Activated CD4-positive, alpha-beta T cell treated with anti-CD3 and anti-CD28 coated beads for 24 hours (primary cell): ENCODE results near the gene NBR1.
"Not testable (repeated sequence)": the region's sequence is repeated elsewhere in the genome, so short reads cannot be mapped to it uniquely, and the experiment has no call there.

Experiments used
- DNase-seq, 2 donors: peaks; one replicate each; pipeline ENCODE4 v3.0.0-alpha.2; 2020; ENCODE audit warnings: low read depth in 2 of 2

The NBR1 gene, protein sequence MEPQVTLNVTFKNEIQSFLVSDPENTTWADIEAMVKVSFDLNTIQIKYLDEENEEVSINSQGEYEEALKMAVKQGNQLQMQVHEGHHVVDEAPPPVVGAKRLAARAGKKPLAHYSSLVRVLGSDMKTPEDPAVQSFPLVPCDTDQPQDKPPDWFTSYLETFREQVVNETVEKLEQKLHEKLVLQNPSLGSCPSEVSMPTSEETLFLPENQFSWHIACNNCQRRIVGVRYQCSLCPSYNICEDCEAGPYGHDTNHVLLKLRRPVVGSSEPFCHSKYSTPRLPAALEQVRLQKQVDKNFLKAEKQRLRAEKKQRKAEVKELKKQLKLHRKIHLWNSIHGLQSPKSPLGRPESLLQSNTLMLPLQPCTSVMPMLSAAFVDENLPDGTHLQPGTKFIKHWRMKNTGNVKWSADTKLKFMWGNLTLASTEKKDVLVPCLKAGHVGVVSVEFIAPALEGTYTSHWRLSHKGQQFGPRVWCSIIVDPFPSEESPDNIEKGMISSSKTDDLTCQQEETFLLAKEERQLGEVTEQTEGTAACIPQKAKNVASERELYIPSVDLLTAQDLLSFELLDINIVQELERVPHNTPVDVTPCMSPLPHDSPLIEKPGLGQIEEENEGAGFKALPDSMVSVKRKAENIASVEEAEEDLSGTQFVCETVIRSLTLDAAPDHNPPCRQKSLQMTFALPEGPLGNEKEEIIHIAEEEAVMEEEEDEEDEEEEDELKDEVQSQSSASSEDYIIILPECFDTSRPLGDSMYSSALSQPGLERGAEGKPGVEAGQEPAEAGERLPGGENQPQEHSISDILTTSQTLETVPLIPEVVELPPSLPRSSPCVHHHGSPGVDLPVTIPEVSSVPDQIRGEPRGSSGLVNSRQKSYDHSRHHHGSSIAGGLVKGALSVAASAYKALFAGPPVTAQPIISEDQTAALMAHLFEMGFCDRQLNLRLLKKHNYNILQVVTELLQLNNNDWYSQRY

DNA sequence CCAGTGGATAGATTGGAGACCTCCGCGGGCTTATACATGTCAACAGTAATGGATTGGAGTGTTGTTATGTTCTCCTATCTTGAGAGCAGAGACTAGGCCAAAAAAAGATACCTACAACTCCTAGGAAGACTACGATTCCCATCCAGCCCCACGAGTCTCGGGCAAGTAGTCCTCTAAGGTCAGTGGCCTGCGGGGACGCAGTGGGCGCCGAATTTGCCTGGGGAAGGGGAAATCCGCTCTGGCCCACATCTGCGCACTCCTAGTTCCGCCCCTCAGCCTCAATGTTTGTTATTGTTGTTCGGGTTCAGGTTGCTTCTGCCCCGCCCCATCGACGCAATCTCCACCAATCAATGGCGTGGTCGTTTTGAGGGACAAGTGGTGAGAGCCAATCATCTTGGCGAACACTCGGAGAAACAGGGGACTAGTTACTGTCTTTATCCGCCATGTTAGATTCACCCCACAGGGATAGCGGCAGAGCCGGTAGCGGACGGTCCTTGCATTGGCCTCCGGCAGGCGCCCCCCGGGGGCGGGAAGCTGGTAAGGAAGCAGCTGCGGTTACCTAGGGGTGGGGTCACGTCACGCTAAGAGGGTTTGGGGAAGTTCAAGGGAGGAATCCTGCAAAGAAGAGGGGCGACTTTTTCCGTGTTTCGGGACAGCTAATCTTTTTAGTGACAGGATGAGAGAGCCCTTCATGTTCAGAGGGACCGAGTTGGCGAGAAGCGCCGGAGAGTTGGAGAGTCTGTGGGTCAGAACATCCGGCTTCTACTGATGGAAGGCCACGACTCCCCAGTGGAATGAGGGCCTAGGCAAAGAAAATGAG is at the start of gene NBR1:
TSS of gene NBR1 (plus strand) at position 449 of the 820 bp plus-strand sequence. CDS start 4,586 bp downstream, outside the sequence.
- peak; percentile 88 to 92 for DNase-seq

DNA sequence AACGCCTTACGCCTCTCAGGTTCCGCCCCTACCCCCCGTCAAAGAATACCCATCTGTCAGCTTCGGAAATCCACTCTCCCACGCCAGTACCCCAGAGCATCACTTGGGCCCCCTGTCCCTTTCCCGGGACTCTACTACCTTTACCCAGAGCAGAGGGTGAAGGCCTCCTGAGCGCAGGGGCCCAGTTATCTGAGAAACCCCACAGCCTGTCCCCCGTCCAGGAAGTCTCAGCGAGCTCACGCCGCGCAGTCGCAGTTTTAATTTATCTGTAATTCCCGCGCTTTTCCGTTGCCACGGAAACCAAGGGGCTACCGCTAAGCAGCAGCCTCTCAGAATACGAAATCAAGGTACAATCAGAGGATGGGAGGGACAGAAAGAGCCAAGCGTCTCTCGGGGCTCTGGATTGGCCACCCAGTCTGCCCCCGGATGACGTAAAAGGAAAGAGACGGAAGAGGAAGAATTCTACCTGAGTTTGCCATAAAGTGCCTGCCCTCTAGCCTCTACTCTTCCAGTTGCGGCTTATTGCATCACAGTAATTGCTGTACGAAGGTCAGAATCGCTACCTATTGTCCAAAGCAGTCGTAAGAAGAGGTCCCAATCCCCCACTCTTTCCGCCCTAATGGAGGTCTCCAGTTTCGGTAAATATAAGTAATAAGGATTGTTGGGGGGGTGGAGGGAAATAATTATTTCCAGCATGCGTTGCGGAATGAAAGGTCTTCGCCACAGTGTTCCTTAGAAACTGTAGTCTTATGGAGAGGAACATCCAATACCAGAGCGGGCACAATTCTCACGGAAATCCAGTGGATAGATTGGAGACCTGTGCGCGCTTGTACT is 45.7 kb upstream of the NBR1 start, which contains the start of gene BRCA1:
TSS of gene BRCA1 (minus strand) at position 232 of the 834 bp plus-strand sequence. CDS start 1,268 bp downstream, outside the sequence.
- peak; percentile 87 to 92 for DNase-seq

DNA sequence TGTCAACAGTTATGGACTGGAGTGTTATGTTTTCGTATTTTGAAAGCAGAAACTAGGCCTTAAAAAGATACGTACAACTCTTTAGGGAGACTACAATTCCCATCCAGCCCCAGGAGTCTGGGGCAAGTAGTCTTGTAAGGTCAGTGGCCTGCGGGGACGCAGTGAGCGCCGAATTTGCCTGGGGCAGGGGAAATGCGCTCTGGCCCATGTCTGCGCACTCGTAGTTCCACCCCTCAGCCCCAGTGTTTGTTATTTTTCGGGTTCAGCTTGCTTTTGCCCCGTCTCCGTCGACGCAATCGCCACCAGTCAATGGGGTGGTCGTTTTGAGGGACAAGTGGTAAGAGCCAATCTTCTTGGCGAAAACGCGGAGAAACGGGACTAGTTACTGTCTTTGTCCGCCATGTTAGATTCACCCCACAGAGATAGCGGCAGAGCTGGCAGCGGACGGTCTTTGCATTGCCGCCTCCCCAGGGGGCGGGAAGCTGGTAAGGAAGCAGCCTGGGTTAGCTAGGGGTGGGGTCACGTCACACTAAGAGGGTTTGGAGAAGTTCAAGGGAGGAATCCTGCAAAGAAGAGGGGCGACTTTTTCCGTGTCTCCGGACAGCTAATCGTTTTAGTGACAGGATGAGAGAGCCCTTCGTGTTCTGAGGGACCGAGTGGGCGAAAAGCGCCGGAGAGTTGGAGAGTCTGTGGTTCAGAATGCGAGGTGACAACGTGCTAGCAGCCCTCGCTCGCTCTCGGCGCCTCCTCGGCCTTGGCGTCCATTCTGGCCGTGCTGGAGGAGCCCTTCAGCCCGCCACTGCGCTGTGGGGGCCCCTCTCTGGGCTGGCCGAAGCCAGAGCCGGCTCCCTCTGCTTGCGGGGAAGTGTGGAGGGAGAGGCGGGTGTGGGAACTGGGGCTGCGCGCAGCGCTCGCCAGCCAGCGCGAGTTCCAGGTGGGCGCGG is 44.8 kb upstream of the NBR1 start:
- peak in 1 of 2 donors; percentile 7 for DNase-seq

DNA sequence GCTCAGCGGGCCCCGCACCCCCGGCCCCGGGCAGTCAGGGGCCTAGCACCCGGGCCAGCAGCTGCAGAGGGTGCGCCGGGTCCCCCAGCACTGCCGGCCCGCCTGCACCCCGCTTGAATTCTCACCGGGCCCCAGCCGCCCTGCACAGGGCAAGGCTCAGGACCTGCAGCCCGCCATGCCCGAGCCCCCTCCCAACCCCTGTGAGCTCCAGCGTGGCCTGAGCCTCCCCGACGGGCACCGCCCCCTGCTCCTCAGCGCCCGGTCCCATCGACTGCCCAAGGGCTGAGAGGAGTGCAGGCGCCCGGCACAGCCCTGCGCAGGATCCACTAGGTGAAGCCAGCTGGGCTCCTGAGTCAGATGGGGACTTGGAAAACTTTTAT is 44.1 kb upstream of the NBR1 start:
- no peak for DNase-seq

DNA sequence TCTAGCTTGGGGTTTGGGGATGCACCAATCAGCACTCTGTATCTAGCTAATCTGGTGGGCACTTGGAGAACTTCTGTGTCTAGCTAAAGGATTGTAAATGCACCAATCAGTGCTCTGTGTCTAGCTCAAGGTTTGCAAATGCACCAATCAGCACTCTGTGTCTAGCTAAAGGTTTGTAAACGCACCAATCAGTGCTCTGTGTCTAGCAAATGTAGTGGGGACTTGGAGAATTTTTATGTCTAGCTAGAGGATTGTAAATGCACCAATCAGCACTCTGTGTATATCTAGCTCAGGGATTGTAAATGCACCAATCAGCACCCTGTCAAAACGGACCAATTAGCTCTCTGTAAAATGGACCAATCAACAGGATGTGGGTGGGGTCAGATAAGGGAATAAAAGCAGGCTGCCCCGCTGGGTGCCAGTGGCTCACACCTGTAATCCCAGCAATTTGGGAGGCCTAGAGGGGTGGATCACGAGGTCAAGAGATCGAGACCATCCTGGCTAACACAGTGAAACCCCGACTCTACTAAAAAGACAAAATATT is 43.6 kb upstream of the NBR1 start:
- DNase-seq: not testable (repeated sequence)

DNA sequence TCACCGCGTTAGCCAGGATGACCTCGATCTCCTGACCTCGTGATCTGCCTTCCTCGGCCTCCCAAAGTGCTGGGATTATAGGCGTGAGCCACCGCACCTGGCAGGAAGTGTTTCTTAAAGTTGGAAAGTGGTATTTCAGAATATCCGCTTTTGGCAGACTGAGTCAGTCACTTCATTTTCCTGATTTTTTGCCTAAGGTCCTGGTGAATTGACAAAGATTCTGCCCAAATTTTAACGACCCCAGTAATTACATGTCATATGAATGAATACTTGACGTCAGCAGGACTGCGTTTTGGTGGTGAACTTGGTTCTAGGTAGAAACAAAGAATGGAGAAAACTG is 41.4 kb upstream of the NBR1 start:
- DNase-seq: no peak

DNA sequence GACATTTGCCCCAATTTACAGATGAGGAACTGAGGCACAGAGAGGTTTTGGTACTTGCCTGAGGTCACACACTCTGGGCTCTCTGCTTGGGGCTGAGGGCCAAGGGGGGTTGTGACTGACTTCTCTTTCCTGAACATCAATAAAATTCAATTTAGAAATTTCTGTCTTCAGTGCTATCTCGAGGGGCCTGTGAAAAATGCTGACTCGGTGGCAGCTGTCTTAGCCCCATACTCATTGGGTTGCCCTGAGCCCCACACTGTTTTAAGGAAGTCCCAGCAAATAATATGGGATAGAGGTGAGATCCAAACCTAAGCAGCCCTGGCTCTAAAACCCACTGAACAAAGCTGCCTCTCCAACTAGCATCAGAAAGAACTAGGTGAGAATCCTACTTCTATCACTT is 38.9 kb upstream of the NBR1 start:
- no peak for DNase-seq

DNA sequence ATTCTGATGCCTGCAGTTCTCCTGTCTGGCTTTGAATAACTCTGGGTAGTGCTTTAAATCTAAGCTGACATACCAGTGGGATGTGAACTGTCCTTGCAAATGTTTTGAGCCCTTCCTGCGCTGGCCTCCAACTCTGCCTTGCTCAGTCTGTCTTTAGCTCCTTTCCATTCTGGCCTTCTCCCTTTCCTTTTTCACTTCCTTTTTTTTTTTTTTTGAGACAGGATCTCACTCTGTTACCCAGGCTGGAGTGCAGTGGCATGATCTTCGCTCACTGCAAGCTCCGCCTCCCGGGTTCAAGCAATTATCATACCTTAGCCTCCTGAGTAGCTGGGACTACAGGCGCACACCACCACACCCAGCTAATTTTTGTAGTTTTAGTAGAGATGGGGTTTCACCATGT is 37.6 kb upstream of the NBR1 start:
- not testable (repeated sequence) for DNase-seq

DNA sequence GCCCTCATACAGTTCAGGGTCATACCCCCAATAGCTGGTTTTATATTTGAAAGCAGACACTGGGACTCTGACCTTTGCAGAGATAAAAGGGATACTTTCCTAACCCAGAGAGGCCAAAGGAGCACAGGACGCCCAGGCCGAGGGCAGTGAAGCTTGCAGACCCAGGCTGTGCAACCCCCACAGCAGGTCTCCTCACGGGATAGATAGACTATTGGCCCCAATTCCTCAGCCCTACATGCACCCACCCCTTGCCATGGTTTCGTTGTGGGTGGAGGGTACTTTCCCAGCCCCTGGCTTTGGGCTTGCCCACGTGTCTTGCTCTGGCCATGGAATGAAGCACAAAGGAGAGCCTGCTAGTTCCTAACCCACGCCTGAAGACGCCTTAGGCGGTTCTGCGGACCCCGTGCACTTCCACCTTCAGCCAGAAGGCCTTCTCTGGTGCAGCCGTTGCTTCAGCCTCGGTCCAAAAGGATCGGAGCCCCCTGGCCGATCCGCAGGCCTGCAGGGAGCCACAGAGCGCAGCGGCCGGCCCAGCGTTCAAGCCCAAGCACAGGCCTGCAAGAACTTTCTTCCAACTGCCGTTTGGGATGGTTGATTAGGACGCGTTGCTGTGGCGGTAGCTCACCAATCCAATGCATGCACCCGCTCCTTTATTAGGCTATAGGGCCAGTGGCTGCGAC is 36.1 kb upstream of the NBR1 start:
- no peak for DNase-seq

DNA sequence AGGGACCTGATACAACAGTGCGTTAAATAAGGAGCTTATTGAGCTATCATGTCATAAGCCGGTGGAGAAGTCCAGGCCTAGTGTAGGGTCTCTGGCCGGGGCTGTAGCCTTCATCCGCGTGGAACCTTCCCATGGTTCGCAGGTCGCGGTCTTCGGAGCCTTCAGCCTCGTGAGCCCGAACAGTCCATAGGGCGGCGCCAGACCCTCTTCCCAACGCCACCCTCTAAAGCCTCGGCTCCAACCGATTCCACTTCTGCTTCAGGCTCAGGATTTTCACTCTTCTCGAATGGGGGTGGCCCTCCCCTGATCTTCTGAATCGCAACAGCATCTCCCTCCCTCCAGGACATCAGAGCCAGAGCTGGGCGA is 35.6 kb upstream of the NBR1 start:
- DNase-seq: no peak

DNA sequence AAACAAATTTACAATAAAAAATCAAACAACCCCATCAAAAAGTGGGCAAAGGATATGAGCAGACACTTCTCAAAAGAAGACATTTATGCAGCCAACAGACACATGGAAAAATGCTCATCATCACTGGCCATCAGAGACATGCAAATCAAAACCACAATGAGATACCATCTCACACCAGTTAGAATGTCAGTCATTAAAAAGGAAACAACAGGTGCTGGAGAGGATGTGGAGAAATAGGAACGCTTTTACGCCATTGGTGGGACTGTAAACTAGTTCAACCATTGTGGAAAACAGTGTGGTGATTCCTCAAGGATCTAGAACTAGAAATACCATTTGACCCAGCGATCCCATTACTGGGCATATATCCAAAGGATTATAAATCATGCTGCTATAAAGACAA is 34.4 kb upstream of the NBR1 start:
- DNase-seq: not testable (repeated sequence)

DNA sequence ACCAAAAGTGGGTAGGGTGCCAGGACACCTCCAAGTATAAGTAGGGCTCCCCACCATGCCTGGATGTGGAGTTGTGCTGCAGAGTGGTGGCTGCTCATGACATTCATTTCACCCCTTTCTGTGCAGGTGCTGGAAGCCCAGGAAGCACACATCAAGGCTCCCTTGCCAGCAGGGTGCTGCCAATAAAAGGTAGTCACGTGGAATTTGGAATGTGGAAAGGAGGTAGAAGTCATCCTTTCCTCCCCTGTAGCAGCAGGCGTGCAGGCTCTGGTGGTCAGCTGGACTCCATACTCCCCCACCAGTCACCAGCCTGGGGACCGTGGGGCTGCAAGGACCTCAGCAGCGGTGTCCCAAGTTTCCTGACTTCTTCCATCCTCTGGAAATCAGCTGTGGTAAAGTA is 32.5 kb upstream of the NBR1 start:
- not testable (repeated sequence) for DNase-seq

DNA sequence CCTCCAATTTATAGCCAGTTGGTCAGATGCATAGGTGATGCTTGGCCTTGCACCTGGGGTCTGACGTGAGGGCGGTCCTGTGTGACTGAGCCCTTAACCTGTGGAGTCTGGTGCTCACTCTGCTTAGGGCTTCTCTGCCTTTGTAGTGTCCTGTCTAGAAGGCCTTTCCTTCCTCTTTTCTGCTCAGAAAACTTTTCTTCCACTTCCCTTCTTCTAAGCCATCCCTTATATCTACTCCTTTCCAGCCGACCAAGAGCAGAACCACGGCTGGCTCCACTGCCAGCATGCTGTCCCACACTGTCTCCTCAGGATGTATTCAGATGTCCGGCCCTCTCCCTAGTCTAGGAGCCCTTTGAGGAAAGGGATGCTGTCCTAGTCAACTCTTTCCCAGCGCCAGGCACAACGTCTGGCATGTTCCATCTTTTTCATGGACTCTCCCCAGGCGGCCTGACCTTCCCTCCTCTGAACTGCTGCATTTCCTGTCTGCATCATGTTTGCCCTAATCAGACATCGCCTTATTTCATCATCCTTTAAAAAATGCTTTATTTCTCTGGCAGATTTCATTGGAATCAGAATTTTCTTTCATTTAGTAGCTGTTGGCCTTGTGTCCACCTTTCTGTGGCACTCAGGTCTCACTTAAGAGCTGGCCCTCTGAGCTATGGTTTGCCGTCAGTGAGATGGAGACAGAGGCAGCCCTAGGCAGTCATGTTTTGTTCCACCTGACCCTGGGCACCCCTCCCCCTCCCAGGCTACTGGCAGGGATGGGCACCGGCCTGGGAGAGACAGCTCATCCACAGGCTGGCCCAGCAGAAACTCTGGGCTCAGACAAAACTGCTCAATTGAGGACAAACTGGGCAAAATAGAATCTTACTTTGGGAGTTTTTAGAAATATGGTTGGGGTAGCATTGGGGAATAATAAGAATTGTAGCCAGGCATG is 30.4 kb upstream of the NBR1 start:
- DNase-seq: no peak

DNA sequence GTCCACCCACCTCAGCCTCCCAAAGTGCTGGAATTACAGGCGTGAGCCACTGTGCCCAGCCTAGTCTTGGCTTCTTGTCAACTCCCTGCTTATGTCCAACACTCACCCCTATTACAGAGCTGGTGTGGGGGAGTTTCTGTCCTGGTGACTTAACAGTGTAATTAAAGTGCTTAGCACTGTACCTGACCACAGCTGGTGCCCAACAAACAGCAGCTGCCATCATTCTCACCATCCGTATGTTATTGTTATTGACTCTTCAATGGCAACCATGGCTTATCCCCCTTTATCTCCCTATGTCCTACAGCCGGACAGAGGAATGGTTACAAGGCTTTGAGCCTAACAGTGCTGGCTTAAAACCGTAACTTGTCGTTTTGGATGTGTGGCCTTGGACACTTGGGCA is 28.9 kb upstream of the NBR1 start:
- no peak for DNase-seq

DNA sequence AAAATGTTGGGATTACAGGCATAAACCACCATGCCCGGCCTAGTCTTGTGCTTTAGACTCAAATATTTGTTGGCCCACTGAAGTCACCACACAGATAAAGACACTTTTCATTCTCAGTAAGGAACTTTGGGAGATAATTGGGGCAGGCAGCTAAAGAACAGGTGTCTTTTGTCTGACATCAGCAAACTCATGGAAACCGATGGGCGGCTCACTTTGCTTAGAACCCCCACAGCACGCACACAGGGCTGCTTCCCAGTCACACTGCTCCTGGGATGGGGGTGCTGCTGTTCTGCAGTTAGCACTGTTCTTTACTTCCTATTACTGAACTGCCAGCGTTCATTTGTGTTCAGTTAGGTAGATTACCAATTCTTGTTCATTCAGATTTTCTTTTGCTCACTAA is 27.8 kb upstream of the NBR1 start:
- no peak for DNase-seq

DNA sequence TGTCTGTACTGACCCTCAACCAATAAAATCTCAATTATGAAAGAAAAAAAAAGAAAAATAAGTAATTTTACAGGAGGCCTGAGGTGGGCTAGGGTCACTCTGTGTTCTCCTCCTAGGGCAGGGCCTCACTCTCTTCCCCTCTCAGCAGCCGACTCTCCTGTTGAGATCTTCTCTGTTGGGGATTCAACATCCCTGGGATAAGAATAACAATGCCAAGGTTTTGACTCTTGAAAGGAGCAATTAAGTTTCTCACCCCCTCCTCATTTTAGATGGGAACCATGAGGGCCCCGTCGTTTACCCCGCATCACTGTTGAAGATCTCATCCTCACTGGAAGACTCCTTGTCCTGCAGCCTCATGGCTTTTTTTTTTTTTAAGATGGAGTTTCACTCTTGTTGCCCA is 24.4 kb upstream of the NBR1 start:
- DNase-seq: no peak

DNA sequence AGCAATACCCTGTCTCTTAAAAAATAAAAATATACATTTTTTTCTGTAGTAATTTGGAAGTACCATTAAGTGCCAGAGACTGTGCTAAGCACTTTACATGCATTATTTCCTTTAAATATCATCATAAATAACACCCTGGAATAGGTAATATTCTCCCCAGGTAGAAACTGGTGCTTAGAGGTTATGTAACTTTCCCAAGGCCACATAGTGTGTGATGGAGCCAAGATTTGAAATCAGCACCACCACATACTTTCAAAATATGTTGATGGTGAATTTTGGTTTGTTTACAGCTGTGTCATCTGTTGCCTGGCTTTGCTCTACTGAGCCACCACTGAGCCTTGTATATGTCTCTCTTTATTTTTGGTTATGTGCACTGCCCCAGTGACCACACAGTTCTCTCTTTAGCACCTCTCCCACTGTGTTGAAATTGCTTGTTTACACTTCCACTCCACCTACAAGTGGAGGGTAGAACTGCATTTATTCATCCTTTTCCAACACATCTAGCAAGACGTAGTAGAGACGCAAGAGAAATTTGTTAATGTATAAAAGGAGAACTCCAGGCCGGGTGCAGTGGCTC is 19.0 kb upstream of the NBR1 start:
- no peak for DNase-seq
